Esophagus muscularis mucosa (tissue), 4 donors: ENCODE data around the gene DAND5. TPM values are rescaled to one million over a fixed set of nuclear protein-coding genes. Genes with fewer than 3 reads are reported as not detected.
"Not testable (repeated sequence)": the region's sequence is repeated elsewhere in the genome, so short reads cannot be mapped to it uniquely, and the experiment has no call there.

Experiments
- DNase-seq: peaks from one replicate; pipeline ENCODE4 v3.0.0-alpha.2; 2017; ENCODE audit errors: extremely low spot score
- H3K27ac ChIP-seq, 4 donors: fragments of 200-600 bp; sonication (generic); replicated peaks in 1 of 4; 1 replicate in 3 of 4; 2 replicates in 1 of 4; pipeline ENCODE4 v1.5.1; 2016 to 2019; ENCODE audit warnings: mild to moderate bottlenecking in 1 of 4
- H3K27me3 ChIP-seq, 4 donors: fragments of 200-600 bp; sonication (generic); one replicate each; pipeline versions ENCODE4 v1.5.1 to v1.6.0; 2016 to 2019
- H3K36me3 ChIP-seq, 4 donors: fragments of 200-600 bp; sonication (generic); one replicate each; pipeline ENCODE4 v1.5.1; 2016 to 2019
- H3K4me1 ChIP-seq, 4 donors: fragments of 200-600 bp; sonication (generic); one replicate each; pipeline ENCODE4 v1.5.1; 2016 to 2019
- H3K4me3 ChIP-seq, 4 donors: fragments of 200-600 bp; sonication (generic); 1 replicate in 2 of 4; 2 replicates in 2 of 4; pipeline ENCODE4 v1.5.1; 2016 to 2019; ENCODE audit warnings: mild to moderate bottlenecking in 4 of 4, moderate library complexity in 1 of 4
- H3K9me3 ChIP-seq, 4 donors: fragments of 200-600 bp; sonication (generic); 1 replicate in 3 of 4; 2 replicates in 1 of 4; pipeline ENCODE4 v1.5.1; 2016 to 2019
- EP300 ChIP-seq: sonication (generic); formaldehyde crosslinking; IDR thresholded peaks from one replicate; pipeline ENCODE4 v1.6.1; 2017; ENCODE audit warnings: antibody characterized with exemption
- POLR2A ChIP-seq: fragments of 450-650 bp; IDR thresholded peaks from one replicate; pipeline ENCODE4 v1.6.1; 2017; ENCODE audit warnings: antibody characterized with exemption, moderate library complexity, mild to moderate bottlenecking, low read depth
- POLR2AphosphoS5 ChIP-seq, 2 donors: sonication (generic); formaldehyde crosslinking; IDR thresholded peaks; one replicate each; pipeline ENCODE4 v1.6.1; 2017; ENCODE audit warnings: antibody characterized with exemption in 2 of 2
- WGBS: methylation state at CpG from one replicate; pipeline ENCODE4 v1.1.5; 2018; 5-methylcytosine and 5-hydroxymethylcytosine counted together
- intact Hi-C: fragments of 100-400 bp; cut with DNase I; formaldehyde crosslinking; loops from one replicate; pipeline ENCODE4 v1.15.1; 2023
- total RNA-seq, 4 donors: library from RNA; depleted of rRNA; stranded (reverse); fragments of >200 nt; gene quantifications; one replicate each; pipeline versions ENCODE4 v1.1.0 to v1.2.1, GENCODE V29; 2016
- TF ChIP-seq, protein P1 (sequence below), 3 experiments: fragments of 200-600 bp in 2 of 3; fragments of 450-650 bp in 1 of 3; sonication (generic) in 2 of 3; IDR thresholded peaks; one replicate each; pipeline ENCODE4 v1.5.1; 2017 to 2019; ENCODE audit warnings: antibody characterized with exemption in 3 of 3, mild to moderate bottlenecking in 2 of 3, moderate library complexity in 1 of 3

Gene DAND5
- total RNA-seq, 4 donors from 2014 or later = 0.19 to 0.83 (median 0.29) TPM; not detected in 1

DNA sequence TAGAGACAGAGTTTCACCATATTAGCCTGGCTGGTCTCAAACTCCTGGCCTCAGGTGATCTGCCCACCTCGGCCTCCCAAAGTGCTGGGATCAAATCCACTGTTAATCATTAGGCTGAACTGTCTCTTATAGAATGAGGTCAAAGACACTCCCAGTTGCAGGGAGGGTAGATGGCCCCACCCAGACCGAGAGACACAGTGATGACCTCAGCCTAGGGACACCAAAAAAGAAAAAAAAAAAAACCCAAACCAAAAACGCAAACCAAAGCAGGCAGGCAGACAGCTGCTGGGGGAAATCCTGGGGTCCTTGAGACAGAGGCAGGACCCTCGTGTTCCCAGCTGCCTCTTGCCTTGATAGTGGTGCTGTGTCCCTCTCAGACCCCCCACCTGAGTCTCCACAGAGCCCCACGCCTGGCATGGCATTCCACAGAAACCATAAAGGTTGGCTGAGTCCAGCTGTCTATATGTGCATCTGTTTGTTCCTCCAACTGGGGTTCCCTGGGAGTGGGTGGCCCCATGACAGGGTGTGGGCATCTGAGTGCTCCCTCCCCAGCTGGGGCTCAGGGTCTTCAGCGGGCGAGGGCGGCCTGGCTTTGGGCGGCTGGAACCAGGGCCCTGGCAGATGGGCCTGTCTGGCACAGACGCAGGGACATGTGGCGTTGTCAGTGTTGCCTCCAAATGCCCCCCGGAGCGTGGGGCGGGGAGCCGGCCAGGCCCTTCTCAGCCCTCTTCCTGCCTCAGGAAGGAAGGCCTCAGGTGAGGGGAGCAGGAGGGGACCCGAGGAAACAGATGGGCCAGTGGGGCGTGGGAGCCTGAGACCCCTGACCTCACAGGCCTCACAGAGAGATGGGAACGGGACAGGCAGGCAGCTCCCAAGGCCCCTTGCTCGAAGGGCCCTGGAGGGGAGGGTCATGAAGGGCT lies 5.2 kb downstream of the DAND5 start:
- Histone ChIP-seq H3K36me3 (no peaks in the 10 kb centered on the region), H3K9me3 (no peaks in the 10 kb centered on the region), H3K4me3 (no peak overlapping the region), H3K27ac (no peak overlapping the region), H3K4me1 (peaks cover 0 to 9% (median 5%) of the 10 kb centered on the region in 4 donors), H3K27me3 (no peaks in the 10 kb centered on the region)
- intact Hi-C loops = loop anchor here (5.0 kb wide), 1 partner anchor 288 kb away; no protein-coding TSS in a partner anchor
- TF ChIP-seq, protein P1, sequence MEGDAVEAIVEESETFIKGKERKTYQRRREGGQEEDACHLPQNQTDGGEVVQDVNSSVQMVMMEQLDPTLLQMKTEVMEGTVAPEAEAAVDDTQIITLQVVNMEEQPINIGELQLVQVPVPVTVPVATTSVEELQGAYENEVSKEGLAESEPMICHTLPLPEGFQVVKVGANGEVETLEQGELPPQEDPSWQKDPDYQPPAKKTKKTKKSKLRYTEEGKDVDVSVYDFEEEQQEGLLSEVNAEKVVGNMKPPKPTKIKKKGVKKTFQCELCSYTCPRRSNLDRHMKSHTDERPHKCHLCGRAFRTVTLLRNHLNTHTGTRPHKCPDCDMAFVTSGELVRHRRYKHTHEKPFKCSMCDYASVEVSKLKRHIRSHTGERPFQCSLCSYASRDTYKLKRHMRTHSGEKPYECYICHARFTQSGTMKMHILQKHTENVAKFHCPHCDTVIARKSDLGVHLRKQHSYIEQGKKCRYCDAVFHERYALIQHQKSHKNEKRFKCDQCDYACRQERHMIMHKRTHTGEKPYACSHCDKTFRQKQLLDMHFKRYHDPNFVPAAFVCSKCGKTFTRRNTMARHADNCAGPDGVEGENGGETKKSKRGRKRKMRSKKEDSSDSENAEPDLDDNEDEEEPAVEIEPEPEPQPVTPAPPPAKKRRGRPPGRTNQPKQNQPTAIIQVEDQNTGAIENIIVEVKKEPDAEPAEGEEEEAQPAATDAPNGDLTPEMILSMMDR (IDR thresholded peaks at IDR 0.05) = no peak
- TF ChIP-seq EP300 = no peak
- no peak for TF ChIP-seq POLR2AphosphoS5 (IDR thresholded peaks at IDR 0.05)
- no peak for TF ChIP-seq POLR2A
- DNase-seq = no peak
- WGBS = 47% methylated on average over 7 of the region's 19 CpGs

DNA sequence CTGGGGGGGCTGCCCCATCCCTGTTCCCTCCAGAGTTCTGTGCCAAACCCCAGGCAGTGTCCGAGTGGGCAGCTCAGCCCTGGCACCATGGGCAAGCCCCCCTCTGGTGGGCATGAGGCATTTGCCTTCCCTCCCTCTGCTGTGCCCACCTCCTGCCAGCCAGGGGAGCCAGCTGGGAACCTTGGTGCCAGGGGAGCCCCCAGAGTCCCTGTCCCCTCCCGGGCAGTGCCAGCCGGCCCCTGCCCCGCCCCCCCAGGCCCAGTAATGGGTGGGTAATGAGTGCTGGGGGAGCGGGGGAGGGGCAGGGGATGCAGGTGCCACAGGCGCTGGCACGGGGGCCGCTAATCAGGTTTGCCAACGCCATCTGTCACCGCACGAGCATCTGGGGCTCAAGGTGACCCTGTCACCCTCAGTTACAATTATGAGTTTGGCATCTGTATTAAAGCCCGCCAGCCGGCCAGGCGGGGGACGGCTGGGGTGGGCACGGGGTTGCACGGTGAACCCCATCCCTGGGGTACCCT lies 5.9 kb downstream of the DAND5 start:
- H3K4me1 ChIP-seq = peaks cover 0 to 4% (median 0%) of the 10 kb centered on the region in 4 donors
- 40% methylated on average over 1 of the region's 17 CpGs for WGBS
- no peaks in the 10 kb centered on the region for H3K36me3 ChIP-seq
- H3K9me3 ChIP-seq = no peaks in the 10 kb centered on the region
- TF ChIP-seq POLR2AphosphoS5 (IDR thresholded peaks at IDR 0.05) (no peak), POLR2A (no peak)
- intact Hi-C loops = loop anchor here (5.0 kb wide), 1 partner anchor 287 kb away; no protein-coding TSS in a partner anchor
- DNase-seq = no peak
- H3K27me3 ChIP-seq = no peaks in the 10 kb centered on the region
- no peak overlapping the region for H3K27ac ChIP-seq
- H3K4me3 ChIP-seq = no peak overlapping the region

DNA sequence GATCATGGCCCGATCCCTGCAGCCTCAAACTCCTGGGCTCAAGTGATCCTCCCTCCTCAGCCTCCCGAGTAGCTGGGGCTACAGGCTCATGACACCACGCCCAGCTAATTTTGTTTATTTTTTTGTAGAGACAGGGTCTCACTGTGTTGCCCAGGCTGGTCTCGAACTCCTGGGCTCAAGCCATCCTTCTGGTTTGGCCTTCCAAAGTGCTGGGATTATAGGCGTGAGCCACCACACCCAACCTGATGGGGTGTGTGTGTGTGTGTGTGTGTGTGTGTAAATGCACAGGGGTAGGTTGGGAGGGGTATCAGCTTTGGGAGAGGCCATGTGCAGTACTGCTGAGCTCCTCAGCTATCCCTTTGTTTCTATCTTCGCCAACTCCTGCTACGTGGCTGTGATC lies 6.7 kb downstream of the DAND5 start:
- WGBS = 90% methylated on average over 7 of the region's 7 CpGs
- not testable (repeated sequence) for H3K36me3 ChIP-seq, H3K27me3 ChIP-seq, DNase-seq, H3K27ac ChIP-seq, H3K9me3 ChIP-seq, H3K4me1 ChIP-seq, H3K4me3 ChIP-seq
- intact Hi-C loops = loop anchor here (5.0 kb wide), 1 partner anchor 286 kb away; no protein-coding TSS in a partner anchor

GRCh38 chr19:12979974-12980373 lies 10.6 kb downstream of the DAND5 start:
- Histone ChIP-seq H3K4me1 (peaks cover 12 to 22% (median 18%) of the 10 kb centered on the region in 4 donors), H3K4me3 (no peak overlapping the region), H3K9me3 (no peaks in the 10 kb centered on the region), H3K27ac (no peak overlapping the region), H3K27me3 (no peaks in the 10 kb centered on the region), H3K36me3 (no peaks in the 10 kb centered on the region)
- intact Hi-C loops = loop anchor here (5.0 kb wide), 2 partner anchors 52 to 282 kb away; no protein-coding TSS in a partner anchor
- no peak for DNase-seq
- WGBS = 95% methylated on average over 3 of the region's 3 CpGs
- no peak for TF ChIP-seq POLR2AphosphoS5 (IDR thresholded peaks at IDR 0.05)

DNA sequence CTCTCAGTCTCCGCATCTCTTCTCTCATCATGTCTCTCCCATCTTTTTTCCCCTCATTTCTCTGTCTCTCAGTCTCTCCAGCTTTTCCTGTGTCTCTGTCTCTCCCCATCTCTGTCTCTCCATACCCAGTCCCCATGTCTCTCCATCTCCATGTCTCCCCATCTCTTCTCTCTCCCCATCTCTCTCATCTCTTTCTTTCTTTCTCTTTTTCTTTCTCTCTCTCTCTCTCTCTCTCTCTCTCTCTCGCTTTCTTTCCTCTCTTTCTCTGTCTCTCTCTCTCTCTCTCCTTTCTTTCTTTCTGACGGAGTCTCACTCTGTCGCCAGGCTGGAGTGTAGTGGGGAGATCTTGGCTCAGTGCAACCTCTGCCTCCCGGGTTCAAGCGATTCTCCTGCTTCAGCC lies 13.3 kb downstream of the DAND5 start:
- no peak for TF ChIP-seq EP300

GRCh38 chr19:12983091-12983490 lies 13.7 kb downstream of the DAND5 start:
- Histone ChIP-seq H3K27ac (no peak overlapping the region), H3K36me3 (no peaks in the 10 kb centered on the region), H3K9me3 (no peaks in the 10 kb centered on the region), H3K4me3 (peak overlapping the region; percentile 41 to 48 (median 44)), H3K4me1 (peaks cover 12 to 30% (median 27%) of the 10 kb centered on the region in 4 donors), H3K27me3 (no peaks in the 10 kb centered on the region)
- no peak for TF ChIP-seq POLR2AphosphoS5 (IDR thresholded peaks at IDR 0.05)
- no peak for TF ChIP-seq EP300
- TF ChIP-seq, protein P1 (IDR thresholded peaks at IDR 0.05) = no peak
- intact Hi-C loops = loop anchor here (1.0 to 5.0 kb wide), 2 partner anchors 49 to 78 kb away; no protein-coding TSS in a partner anchor
- no peak for DNase-seq
- 59% methylated on average over 10 of the region's 10 CpGs for WGBS

More for the DNA sequence above, 13.3 kb downstream of the DAND5 start:
- no peaks in the 10 kb centered on the region for H3K27me3 ChIP-seq
- H3K27ac ChIP-seq = no peak overlapping the region
- intact Hi-C loops = loop anchor here (1.0 to 5.0 kb wide), 2 partner anchors 50 to 79 kb away; no protein-coding TSS in a partner anchor
- no peak for DNase-seq
- peaks cover 12 to 30% (median 28%) of the 10 kb centered on the region in 4 donors for H3K4me1 ChIP-seq
- no peak overlapping the region for H3K4me3 ChIP-seq
- H3K9me3 ChIP-seq = no peaks in the 10 kb centered on the region
- H3K36me3 ChIP-seq = no peaks in the 10 kb centered on the region
- WGBS = 92% methylated on average over 6 of the region's 6 CpGs
